Duodenal mucosa (tissue), 2 donors: Measurements from ENCODE around the gene PRRT3.

ENCODE experiments used
- H3K27ac ChIP-seq: one replicate; pipeline ENCODE4 v1.7.0; 2013; ENCODE audit warnings: low read depth, low read length
- H3K27me3 ChIP-seq, 2 donors: one replicate each; pipeline ENCODE4 v1.7.0; 2013; ENCODE audit warnings: low read length in 2 of 2, control low read depth in 1 of 2; ENCODE audit not compliant: insufficient read depth in 2 of 2, control insufficient read depth in 1 of 2
- H3K36me3 ChIP-seq, 2 donors: one replicate each; pipeline ENCODE4 v1.7.0; 2013; ENCODE audit warnings: low read length in 2 of 2, control low read depth in 1 of 2; ENCODE audit not compliant: insufficient read depth in 2 of 2, control insufficient read depth in 1 of 2
- H3K4me1 ChIP-seq, 2 donors: one replicate each; pipeline ENCODE4 v1.7.0; 2013; ENCODE audit warnings: low read length in 2 of 2, control low read depth in 1 of 2; ENCODE audit not compliant: insufficient read depth in 2 of 2, control insufficient read depth in 1 of 2
- H3K4me3 ChIP-seq, 2 donors: one replicate each; pipeline ENCODE4 v1.7.0; 2013; ENCODE audit warnings: low read length in 2 of 2, low read depth in 1 of 2
- H3K9ac ChIP-seq, 2 donors: one replicate each; pipeline ENCODE4 v1.7.0; 2013; ENCODE audit warnings: low read length in 2 of 2, low read depth in 1 of 2
- H3K9me3 ChIP-seq, 2 donors: one replicate each; pipeline ENCODE4 v1.7.0; 2013; ENCODE audit warnings: low read length in 2 of 2, control low read depth in 1 of 2; ENCODE audit not compliant: control insufficient read depth in 1 of 2

PRRT3 gene

DNA sequence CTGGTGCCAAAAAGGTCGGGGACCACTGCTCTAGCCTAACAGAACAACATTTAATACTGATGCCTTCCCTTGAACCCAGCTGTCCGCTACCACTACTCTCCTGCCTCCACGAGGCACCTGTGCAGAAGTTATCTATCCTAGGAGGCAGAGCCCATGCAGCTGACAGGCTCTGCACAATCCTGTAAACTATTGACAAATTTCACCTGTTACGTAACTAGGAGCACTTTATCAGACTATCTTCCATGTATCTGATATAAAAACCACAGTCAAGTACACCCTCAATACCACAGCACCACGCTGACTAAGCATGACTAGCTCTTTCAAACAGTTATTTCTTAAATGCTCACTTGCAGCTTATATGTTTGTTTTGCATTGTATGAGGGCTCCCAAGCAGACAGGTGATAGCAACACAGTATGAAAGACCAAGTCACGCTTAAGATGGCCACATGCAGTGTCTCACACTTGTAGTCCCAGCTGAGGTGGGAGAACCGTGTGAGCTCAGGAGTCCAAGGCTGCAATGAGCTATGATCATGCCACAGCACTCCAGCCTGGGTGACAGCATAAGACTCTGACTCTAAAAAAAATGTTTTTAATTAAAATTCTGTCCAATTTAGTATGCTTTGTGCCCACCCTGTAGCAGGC is 39.8 kb downstream of the PRRT3 start:
- Histone ChIP-seq H3K4me1 (peaks cover 46 to 56% of the 10 kb centered on the region in 2 donors), H3K27ac (no peak overlapping the region), H3K27me3 (no peaks in the 10 kb centered on the region), H3K9me3 (no peaks in the 10 kb centered on the region), H3K4me3 (no peak overlapping the region), H3K36me3 (peaks cover 2 to 43% of the 10 kb centered on the region in 2 donors), H3K9ac (no peak overlapping the region)

DNA sequence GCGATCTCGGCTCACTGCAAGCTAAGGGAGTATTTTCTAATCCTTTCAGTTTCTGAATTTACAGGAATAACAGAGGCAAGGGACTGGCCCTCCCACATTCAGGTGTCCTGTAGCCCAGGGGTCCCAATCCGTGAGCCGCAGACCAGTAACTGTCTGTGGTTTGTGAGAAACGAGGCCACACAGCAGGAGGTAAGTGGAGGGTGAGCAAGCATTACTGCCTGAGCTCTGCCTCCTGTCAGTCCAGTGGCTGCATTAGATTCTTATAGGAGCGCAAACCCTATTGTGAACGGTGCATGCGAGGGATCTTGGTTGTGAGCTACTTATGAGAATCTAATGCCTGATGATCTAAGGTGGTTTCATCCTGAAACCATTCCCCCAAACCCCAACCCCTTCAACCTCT is 40.3 kb downstream of the PRRT3 start:
- no peaks in the 10 kb centered on the region for H3K9me3 ChIP-seq
- H3K4me1 ChIP-seq, result peaks cover 46 to 53% of the 10 kb centered on the region in 2 donors
- no peak overlapping the region for H3K9ac ChIP-seq
- no peaks in the 10 kb centered on the region for H3K27me3 ChIP-seq
- no peak overlapping the region for H3K4me3 ChIP-seq
- H3K27ac ChIP-seq, result no peak overlapping the region
- peaks cover 4 to 46% of the 10 kb centered on the region in 2 donors for H3K36me3 ChIP-seq

DNA sequence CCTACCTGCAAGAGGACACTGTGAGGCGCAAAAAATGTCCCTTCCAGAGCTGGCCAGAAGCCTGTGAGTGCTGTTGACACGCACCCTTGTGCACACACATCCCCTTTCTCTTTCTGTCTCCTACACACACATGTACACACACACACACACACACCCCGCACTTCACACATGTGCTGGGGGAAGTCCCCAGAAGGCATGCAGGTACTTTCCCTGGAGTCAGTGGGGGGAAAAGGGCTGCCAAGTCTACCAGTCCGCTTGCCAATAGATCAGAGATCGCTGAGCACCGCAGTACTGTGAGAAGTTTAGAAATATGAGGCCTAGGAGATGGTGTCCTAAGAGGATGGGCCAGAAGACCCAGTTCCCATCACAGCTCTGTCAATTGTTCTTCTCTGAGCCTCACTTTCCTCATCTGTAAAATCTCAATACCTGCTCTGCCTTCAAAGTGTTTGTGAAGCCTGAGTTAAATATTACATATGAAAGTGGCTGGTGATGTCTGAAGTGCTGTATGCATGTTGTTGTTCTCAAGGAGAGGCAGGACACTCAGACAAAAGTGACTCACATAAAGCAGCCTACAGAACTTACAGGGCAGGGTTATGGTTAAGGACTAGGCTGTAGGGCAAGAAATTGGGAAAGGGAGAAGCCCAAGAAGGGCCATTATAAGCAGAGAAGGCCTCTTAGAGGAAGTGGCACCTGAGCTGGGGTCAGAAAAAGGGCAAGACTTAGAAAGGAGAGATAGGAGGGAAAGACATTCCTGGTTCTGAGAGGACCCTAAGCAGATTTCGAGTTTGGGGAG is 42.8 kb downstream of the PRRT3 start:
- H3K4me1 ChIP-seq, result peaks cover 27 to 34% of the 10 kb centered on the region in 2 donors
- H3K27me3 ChIP-seq, result no peaks in the 10 kb centered on the region
- H3K9me3 ChIP-seq, result no peaks in the 10 kb centered on the region
- no peak overlapping the region for H3K27ac ChIP-seq
- no peak overlapping the region for H3K9ac ChIP-seq
- no peak overlapping the region for H3K4me3 ChIP-seq
- peaks cover 6 to 52% of the 10 kb centered on the region in 2 donors for H3K36me3 ChIP-seq

DNA sequence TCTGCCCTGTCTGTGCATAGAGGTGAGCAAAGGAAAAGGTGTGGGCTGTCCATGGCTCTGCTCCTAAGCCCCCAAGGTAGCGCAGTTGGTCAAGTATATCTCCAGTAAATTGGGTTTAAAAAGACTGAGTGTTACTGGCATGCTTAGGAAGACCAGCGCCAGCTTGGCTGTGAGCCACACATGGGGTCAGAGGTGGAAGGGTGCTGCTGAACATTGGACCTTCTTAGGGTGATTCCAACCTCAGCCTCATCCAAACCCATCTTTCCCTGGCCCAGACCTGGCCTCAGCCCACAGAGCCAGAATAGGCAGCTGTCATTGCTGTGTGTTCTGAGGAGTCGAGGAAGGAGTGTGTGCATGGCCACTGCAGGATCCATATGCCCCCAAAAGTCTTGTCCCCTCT is 43.9 kb downstream of the PRRT3 start:
- Histone ChIP-seq H3K9ac (no peak overlapping the region), H3K4me1 (peaks cover 17 to 29% of the 10 kb centered on the region in 2 donors), H3K36me3 (peaks cover 6 to 52% of the 10 kb centered on the region in 2 donors), H3K27me3 (no peaks in the 10 kb centered on the region), H3K9me3 (no peaks in the 10 kb centered on the region), H3K27ac (no peak overlapping the region), H3K4me3 (no peak overlapping the region)

DNA sequence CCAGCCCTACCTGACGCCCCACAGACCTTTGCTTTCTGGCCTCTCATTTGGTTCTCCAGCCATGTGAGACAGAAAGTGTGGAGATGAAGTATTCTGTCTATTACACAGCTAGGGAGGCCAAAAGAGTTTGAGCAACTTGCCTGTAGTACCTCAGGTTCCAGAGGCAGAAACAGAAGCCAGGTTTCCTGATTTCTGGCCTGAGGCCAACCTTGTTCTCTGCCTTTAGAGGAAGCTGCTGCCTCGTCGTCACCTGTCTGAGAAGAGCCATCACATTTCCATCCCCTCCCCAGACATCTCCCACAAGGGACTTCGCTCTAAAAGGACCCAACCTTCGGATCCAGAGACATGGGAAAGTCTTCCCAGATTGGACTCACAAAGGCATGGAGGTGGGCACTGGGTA is 45.7 kb downstream of the PRRT3 start:
- no peaks in the 10 kb centered on the region for H3K9me3 ChIP-seq
- H3K36me3 ChIP-seq, result peaks cover 6 to 43% of the 10 kb centered on the region in 2 donors
- no peak overlapping the region for H3K9ac ChIP-seq
- H3K27ac ChIP-seq, result no peak overlapping the region
- H3K27me3 ChIP-seq, result no peaks in the 10 kb centered on the region
- H3K4me3 ChIP-seq, result no peak overlapping the region
- H3K4me1 ChIP-seq, result peaks cover 22 to 37% of the 10 kb centered on the region in 2 donors

DNA sequence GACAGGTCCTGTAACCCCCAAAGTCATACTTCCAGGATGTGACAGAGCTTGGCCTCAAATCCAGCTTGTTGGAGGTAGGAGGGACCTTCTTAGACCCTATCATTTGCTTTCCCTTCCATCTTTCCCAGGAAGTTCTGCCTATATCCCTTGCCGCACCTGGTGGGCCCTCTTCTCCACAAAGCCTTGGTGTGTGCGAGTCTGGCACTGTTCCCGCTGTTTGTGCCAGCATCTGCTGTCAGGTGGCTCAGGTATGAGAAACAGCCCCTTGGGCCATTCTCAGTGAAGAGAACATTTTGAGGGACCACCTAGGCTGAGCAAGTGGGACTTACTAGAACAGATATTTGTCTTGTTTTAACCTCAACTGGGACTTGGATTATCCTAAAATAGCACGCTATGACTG is 48.3 kb downstream of the PRRT3 start:
- Histone ChIP-seq H3K27me3 (no peaks in the 10 kb centered on the region), H3K4me3 (peak overlapping the region; percentile 78 to 87), H3K4me1 (peaks cover 32 to 40% of the 10 kb centered on the region in 2 donors), H3K36me3 (peaks cover 4 to 18% of the 10 kb centered on the region in 2 donors), H3K9me3 (no peaks in the 10 kb centered on the region), H3K27ac (no peak overlapping the region), H3K9ac (peak overlapping the region; percentile 86 to 96)

DNA sequence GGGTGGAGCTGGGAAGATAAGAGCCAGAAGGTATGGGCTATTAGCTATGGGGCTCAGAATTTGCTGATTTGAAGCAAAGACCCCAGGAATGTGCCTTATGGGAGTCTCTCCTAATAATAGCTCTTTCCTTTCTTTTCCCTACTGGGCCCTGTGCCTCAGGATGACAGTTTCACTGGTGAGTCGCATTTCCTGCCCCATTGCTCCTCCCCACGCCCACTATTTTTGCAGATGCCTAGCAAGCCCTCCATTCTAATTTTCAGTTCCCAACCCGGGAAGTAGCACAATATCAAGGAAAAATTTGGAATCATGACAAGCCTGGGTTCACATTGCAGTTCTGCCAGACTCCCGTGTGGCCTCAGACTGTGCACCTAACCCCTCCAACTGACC is 49.0 kb downstream of the PRRT3 start:
- Histone ChIP-seq H3K9ac (peak overlapping the region; percentile 86 to 96), H3K36me3 (peaks cover 4 to 12% of the 10 kb centered on the region in 2 donors), H3K27ac (peak overlapping the region; percentile 11)

DNA sequence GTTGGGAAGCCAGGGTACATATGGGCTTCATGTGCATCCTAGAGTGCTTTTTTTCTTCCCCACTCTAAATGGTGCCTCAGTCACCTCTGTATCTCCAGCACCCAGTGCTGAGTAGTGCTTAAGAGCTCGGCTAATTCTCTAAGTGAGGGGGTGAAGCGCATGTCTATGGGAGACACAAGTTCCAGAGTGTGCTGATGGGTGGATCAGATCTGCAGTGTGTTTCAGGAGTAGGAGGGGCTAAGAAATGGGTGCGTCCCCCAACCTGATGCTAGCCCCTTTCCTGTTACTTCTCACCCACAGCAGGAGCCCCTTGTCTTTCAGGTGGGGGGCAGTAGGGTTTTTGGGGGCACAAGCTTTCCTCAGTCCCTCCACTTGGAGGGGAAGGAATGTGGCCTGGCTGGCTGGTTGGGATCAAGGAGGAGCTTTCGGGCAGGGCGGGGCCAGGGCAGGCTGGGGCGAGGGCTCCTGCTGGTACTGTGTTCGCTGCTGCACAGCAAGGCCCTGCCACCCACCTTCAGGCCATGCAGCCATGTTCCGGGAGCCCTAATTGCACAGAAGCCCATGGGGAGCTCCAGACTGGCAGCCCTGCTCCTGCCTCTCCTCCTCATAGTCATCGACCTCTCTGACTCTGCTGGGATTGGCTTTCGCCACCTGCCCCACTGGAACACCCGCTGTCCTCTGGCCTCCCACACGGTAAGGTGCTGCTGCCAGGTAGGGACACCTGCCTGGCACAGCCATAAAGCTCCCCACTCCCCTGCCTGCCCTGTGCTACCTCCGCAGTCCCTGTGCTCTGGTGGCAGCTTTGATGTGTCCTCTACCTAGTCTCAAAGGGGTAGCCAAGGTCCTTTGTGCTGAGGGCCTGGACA is 49.6 kb downstream of the PRRT3 start, which contains the start of gene IL17RE:
TSS of gene IL17RE (plus strand) at position 477 of the 866 bp plus-strand sequence. CDS start at position 562, 85 bp downstream.
- no peaks in the 10 kb centered on the region for H3K27me3 ChIP-seq
- peak within 1 kb of the TSS; percentile 78 to 87 for H3K4me3 ChIP-seq
- peak within 1 kb of the TSS; percentile 86 to 96 for H3K9ac ChIP-seq
- peaks cover 31 to 37% of the 10 kb centered on the region in 2 donors for H3K4me1 ChIP-seq
- H3K27ac ChIP-seq, result peak within 1 kb of the TSS; percentile 11
- peaks cover 4 to 9% of the 10 kb centered on the region in 2 donors for H3K36me3 ChIP-seq
- no peaks in the 10 kb centered on the region for H3K9me3 ChIP-seq

More for the DNA sequence above, 49.0 kb downstream of the PRRT3 start:
- Histone ChIP-seq H3K9me3 (no peaks in the 10 kb centered on the region), H3K4me3 (peak overlapping the region; percentile 78 to 87), H3K27me3 (no peaks in the 10 kb centered on the region), H3K4me1 (peaks cover 36 to 41% of the 10 kb centered on the region in 2 donors)

DNA sequence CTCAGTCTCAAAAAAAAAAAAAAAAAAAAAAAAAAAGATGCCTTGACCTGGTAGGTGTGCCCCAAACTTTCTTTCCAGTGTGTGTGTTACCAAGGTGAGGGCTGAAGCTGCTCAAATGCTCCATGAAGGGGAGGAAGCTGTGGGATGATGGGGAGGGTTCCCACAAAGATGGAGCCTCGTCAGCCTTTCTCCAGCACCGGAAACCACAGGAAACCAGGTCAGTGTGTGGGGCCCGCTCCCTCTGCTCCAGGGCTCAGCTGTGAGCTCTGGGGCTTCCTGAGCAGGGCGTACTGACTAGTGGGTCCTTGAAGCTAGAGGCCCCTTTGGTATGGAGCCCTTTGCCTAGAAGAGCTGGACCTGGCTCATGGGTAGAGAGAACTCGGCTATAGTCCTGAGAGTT is 50.2 kb downstream of the PRRT3 start:
- Histone ChIP-seq H3K9me3 (no peaks in the 10 kb centered on the region), H3K4me1 (peaks cover 35 to 42% of the 10 kb centered on the region in 2 donors), H3K36me3 (peaks cover 3 to 7% of the 10 kb centered on the region in 2 donors), H3K4me3 (peak overlapping the region; percentile 78 to 87), H3K27ac (no peak overlapping the region), H3K27me3 (no peaks in the 10 kb centered on the region), H3K9ac (peak overlapping the region; percentile 86 to 96)
